Parathyroid adenoma (tissue), 2 donors: ENCODE data around the gene TNPO2.

Experiments
- H2AFZ ChIP-seq: fragments of 300-600 bp; sonication (generic); one replicate; pipeline ENCODE4 v1.7.0; 2017; ENCODE audit warnings: antibody characterized with exemption, mild to moderate bottlenecking
- H3K27ac ChIP-seq: fragments of 300-600 bp; sonication (generic); one replicate; pipeline ENCODE4 v1.7.0; 2017
- H3K27me3 ChIP-seq: fragments of 300-600 bp; sonication (generic); one replicate; pipeline ENCODE4 v1.7.0; 2017; ENCODE audit warnings: low read length; ENCODE audit not compliant: control insufficient read depth, insufficient read depth
- H3K36me3 ChIP-seq: fragments of 300-600 bp; sonication (generic); one replicate; pipeline ENCODE4 v1.7.0; 2017; ENCODE audit warnings: low read length; ENCODE audit not compliant: control insufficient read depth, insufficient read depth
- H3K4me1 ChIP-seq: fragments of 300-600 bp; sonication (generic); one replicate; pipeline ENCODE4 v1.7.0; 2017; ENCODE audit warnings: control low read depth
- H3K4me2 ChIP-seq: fragments of 300-600 bp; sonication (generic); one replicate; pipeline ENCODE4 v1.7.0; 2017; ENCODE audit warnings: low read length
- H3K4me3 ChIP-seq: fragments of 300-600 bp; sonication (generic); one replicate; pipeline ENCODE4 v1.7.0; 2017; ENCODE audit warnings: low read depth, low read length
- H3K79me2 ChIP-seq: fragments of 300-600 bp; sonication (generic); one replicate; pipeline ENCODE4 v1.7.0; 2017; ENCODE audit warnings: control low read depth
- H3K9ac ChIP-seq: fragments of 300-600 bp; sonication (generic); one replicate; pipeline ENCODE4 v1.7.0; 2017; ENCODE audit warnings: mild to moderate bottlenecking
- H3K9me3 ChIP-seq: fragments of 300-600 bp; sonication (generic); one replicate; pipeline ENCODE4 v1.7.0; 2017; ENCODE audit warnings: low read length; ENCODE audit not compliant: control insufficient read depth
- CTCF ChIP-seq: fragments of 300-600 bp; sonication (generic); IDR thresholded peaks from one replicate; pipeline ENCODE4 v1.7.0; 2017; ENCODE audit warnings: antibody characterized with exemption, mild to moderate bottlenecking
- donor health status: primary hyperparathyroidism.

TNPO2 gene

DNA sequence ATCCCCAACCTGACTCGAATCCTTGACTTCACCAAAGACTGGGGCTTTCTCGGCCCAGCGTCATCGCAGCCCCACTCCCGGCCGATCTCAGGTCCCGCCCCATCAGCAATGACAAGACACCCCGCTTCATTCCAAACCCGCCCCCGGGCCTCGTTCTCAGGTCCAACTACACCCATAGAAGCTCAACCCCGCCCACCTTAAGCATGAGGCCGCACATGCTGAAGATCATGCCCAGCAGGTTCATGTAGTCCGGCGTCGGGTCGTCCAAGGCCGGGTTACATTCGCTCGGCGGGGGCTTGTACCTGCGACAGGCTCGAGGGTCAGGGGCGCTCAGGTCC is 54.8 kb downstream of the TNPO2 start:
- TF ChIP-seq CTCF: no peak
- Histone ChIP-seq H3K27ac (peak overlapping the region; percentile 95), H3K36me3 (no peaks in the 10 kb centered on the region), H3K9me3 (no peaks in the 10 kb centered on the region), H3K79me2 (peaks cover 5% of the 10 kb centered on the region), H3K9ac (peak overlapping the region; percentile 24), H3K4me2 (peak overlapping the region; percentile 100), H2AFZ (peak overlapping the region; percentile 75), H3K4me1 (peaks cover 10% of the 10 kb centered on the region), H3K27me3 (no peaks in the 10 kb centered on the region), H3K4me3 (peak overlapping the region; percentile 97)

GRCh38 chr19:12668346-12668745 is 55.4 kb downstream of the TNPO2 start:
- Histone ChIP-seq H3K27ac (peak overlapping the region; percentile 95), H3K36me3 (no peaks in the 10 kb centered on the region), H2AFZ (no peak overlapping the region), H3K27me3 (no peaks in the 10 kb centered on the region), H3K4me2 (peak overlapping the region; percentile 100), H3K9me3 (no peaks in the 10 kb centered on the region), H3K4me1 (peaks cover 10% of the 10 kb centered on the region), H3K79me2 (peaks cover 5% of the 10 kb centered on the region), H3K9ac (no peak overlapping the region), H3K4me3 (peak overlapping the region; percentile 97)
- no peak for TF ChIP-seq CTCF

DNA sequence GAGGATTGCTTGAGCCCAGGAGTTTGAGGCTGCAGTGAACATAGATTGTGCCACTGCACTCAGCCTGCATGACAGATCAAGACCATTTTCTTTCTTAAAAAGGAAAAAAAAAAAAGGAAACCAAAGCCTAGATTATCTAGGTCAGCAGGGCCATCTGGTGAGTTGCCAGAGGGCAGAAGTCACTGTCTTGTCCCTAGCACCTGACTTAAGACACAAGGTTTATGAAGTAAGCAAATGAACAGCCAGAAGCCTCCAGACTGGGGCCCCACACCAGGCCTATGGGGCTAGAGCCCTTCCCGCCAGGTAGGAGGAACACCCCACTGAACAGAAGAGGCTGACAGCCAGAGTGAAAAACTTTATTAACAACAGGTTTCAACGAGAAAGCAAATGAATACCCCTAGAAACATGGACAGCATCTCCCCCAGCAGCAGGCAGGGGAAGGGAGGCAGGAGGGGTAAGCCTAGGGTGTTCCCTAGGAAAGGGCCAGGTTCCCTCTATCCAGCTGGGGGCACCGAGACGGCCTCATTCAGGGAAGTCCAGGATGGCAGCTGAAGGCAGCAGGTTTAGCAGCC is 55.9 kb downstream of the TNPO2 start:
- Histone ChIP-seq H3K27me3 (no peaks in the 10 kb centered on the region), H2AFZ (no peak overlapping the region), H3K36me3 (no peaks in the 10 kb centered on the region), H3K4me2 (peak overlapping the region; percentile 100), H3K9ac (no peak overlapping the region), H3K4me3 (no peak overlapping the region), H3K9me3 (no peaks in the 10 kb centered on the region), H3K27ac (no peak overlapping the region), H3K4me1 (peaks cover 10% of the 10 kb centered on the region), H3K79me2 (peaks cover 5% of the 10 kb centered on the region)
- TF ChIP-seq CTCF: no peak

- TF ChIP-seq CTCF: no peak
- H3K27me3 ChIP-seq: no peaks in the 10 kb centered on the region
- no peaks in the 10 kb centered on the region for H3K9me3 ChIP-seq
- H2AFZ ChIP-seq: peak within 1 kb of the TSS; percentile 91
- peak within 1 kb of the TSS; percentile 22 for H3K27ac ChIP-seq
- H3K79me2 ChIP-seq: peaks cover 5% of the 10 kb centered on the region
- H3K36me3 ChIP-seq: no peaks in the 10 kb centered on the region
- peak within 1 kb of the TSS; percentile 98 for H3K4me2 ChIP-seq
- no peak within 1 kb of the TSS for H3K9ac ChIP-seq
- H3K4me3 ChIP-seq: peak within 1 kb of the TSS; percentile 76
- peaks cover 10% of the 10 kb centered on the region for H3K4me1 ChIP-seq
These were observed 57.3 kb downstream of the TNPO2 start, which contains the start of the genes MAN2B1 and WDR83 for GRCh38 chr19:12666265-12667048. MAN2B1 (minus strand) TSS chr19:12666742; CDS start chr19:12666701, 41 bp downstream. WDR83 (plus strand) TSS chr19:12666807; CDS start chr19:12669791, 2,984 bp downstream.
